ENCODE data around the gene LIX1.

The LIX1 gene

GRCh38 chr5:97134634-97135033, 7.8 kb downstream of the LIX1 start:
- peaks cover 0 to 3% of the 10 kb centered on the region in 2 experiments for H3K27me3 ChIP-seq (ENCODE audit: control insufficient read depth in 1 of 2, insufficient read depth in 1 of 2, low read length in 2 of 2)
- H3K14ac ChIP-seq (ENCODE audit: low read length in 2 of 2) = no peak overlapping the region

GRCh38 chr5:97133101-97133500, 9.3 kb downstream of the LIX1 start:
- Histone ChIP-seq H3K9me3 (ENCODE audit: control insufficient read depth, low read length) (no peaks in the 10 kb centered on the region), H3K4ac (ENCODE audit: low read depth in 1 of 2, low read length in 2 of 2) (no peak overlapping the region), H3K4me2 (ENCODE audit: low read length, poor library complexity, severe bottlenecking) (no peak overlapping the region), H2AK5ac (ENCODE audit: low read length, severe bottlenecking) (no peak overlapping the region), H3K18ac (ENCODE audit: low read depth in 1 of 2, low read length in 2 of 2) (no peak overlapping the region), H3K27me3 (ENCODE audit: control insufficient read depth in 1 of 2, insufficient read depth in 1 of 2, low read length in 2 of 2) (peaks cover 0 to 3% of the 10 kb centered on the region in 2 experiments), H3K14ac (ENCODE audit: low read length in 2 of 2) (no peak overlapping the region), H2BK15ac (ENCODE audit: low read depth, poor library complexity, severe bottlenecking) (no peak overlapping the region), H2BK12ac (ENCODE audit: low read length in 2 of 2) (no peak overlapping the region), H3K36me3 (ENCODE audit: control insufficient read depth in 1 of 2, insufficient read depth in 2 of 2, low read depth in 1 of 2, low read length in 2 of 2) (no peaks in the 10 kb centered on the region), H2BK120ac (ENCODE audit: low read depth, low read length) (no peak overlapping the region), H3K4me1 (ENCODE audit: control insufficient read depth, insufficient read depth, low read depth, low read length) (no peaks in the 10 kb centered on the region), H4K8ac (ENCODE audit: low read length) (no peak overlapping the region), H3K9ac (ENCODE audit: low read length) (no peak overlapping the region), H2BK5ac (ENCODE audit: low read depth, low read length, poor library complexity, severe bottlenecking) (no peak overlapping the region), H3K27ac (ENCODE audit: low read length, poor library complexity, severe bottlenecking) (no peak overlapping the region), H3K23ac (ENCODE audit: low read length in 2 of 2) (no peak overlapping the region), H3K4me3 (ENCODE audit: insufficient read depth in 1 of 2, low read depth in 1 of 2, low read length in 2 of 2) (no peak overlapping the region), H4K91ac (ENCODE audit: low read length) (no peak overlapping the region), H3K79me1 (replicated peaks; ENCODE audit: low read length, poor library complexity, severe bottlenecking) (no peaks in the 10 kb centered on the region), H2AFZ (ENCODE audit: low read depth, low read length) (no peak overlapping the region)
- peak; percentile 2 for DNase-seq

More at GRCh38 chr5:97134634-97135033, 7.8 kb downstream of the LIX1 start:
- Histone ChIP-seq H3K4me3 (ENCODE audit: insufficient read depth in 1 of 2, low read depth in 1 of 2, low read length in 2 of 2) (no peak overlapping the region), H3K27ac (ENCODE audit: low read length, poor library complexity, severe bottlenecking) (no peak overlapping the region), H3K9me3 (ENCODE audit: control insufficient read depth, low read length) (no peaks in the 10 kb centered on the region), H3K9ac (ENCODE audit: low read length) (no peak overlapping the region), H3K4me1 (ENCODE audit: control insufficient read depth, insufficient read depth, low read depth, low read length) (no peaks in the 10 kb centered on the region), H3K18ac (ENCODE audit: low read depth in 1 of 2, low read length in 2 of 2) (no peak overlapping the region), H3K4me2 (ENCODE audit: low read length, poor library complexity, severe bottlenecking) (no peak overlapping the region), H2AFZ (ENCODE audit: low read depth, low read length) (no peak overlapping the region), H3K23ac (ENCODE audit: low read length in 2 of 2) (no peak overlapping the region), H2BK12ac (ENCODE audit: low read length in 2 of 2) (no peak overlapping the region), H3K36me3 (ENCODE audit: control insufficient read depth in 1 of 2, insufficient read depth in 2 of 2, low read depth in 1 of 2, low read length in 2 of 2) (no peaks in the 10 kb centered on the region), H2BK120ac (ENCODE audit: low read depth, low read length) (no peak overlapping the region), H3K79me1 (replicated peaks; ENCODE audit: low read length, poor library complexity, severe bottlenecking) (no peaks in the 10 kb centered on the region), H4K8ac (ENCODE audit: low read length) (no peak overlapping the region), H2AK5ac (ENCODE audit: low read length, severe bottlenecking) (no peak overlapping the region), H2BK5ac (ENCODE audit: low read depth, low read length, poor library complexity, severe bottlenecking) (no peak overlapping the region), H4K91ac (ENCODE audit: low read length) (no peak overlapping the region), H2BK15ac (ENCODE audit: low read depth, poor library complexity, severe bottlenecking) (no peak overlapping the region), H3K4ac (ENCODE audit: low read depth in 1 of 2, low read length in 2 of 2) (no peak overlapping the region)
- WGBS = 97% methylated on average over 3 of the region's 3 CpGs
- DNase-seq = no peak

GRCh38 chr5:97131921-97132320, 10.5 kb downstream of the LIX1 start:
- H3K9ac ChIP-seq (ENCODE audit: low read length) = no peak overlapping the region
- H4K91ac ChIP-seq (ENCODE audit: low read length) = no peak overlapping the region
- H2BK15ac ChIP-seq (ENCODE audit: low read depth, poor library complexity, severe bottlenecking) = no peak overlapping the region
- no peak overlapping the region for H3K27ac ChIP-seq (ENCODE audit: low read length, poor library complexity, severe bottlenecking)
- no peak overlapping the region for H2BK120ac ChIP-seq (ENCODE audit: low read depth, low read length)
- no peak overlapping the region for H2BK12ac ChIP-seq (ENCODE audit: low read length in 2 of 2)
- no peaks in the 10 kb centered on the region for H3K36me3 ChIP-seq (ENCODE audit: control insufficient read depth in 1 of 2, insufficient read depth in 2 of 2, low read depth in 1 of 2, low read length in 2 of 2)
- no peak overlapping the region for H2AFZ ChIP-seq (ENCODE audit: low read depth, low read length)
- no peak overlapping the region for H4K8ac ChIP-seq (ENCODE audit: low read length)
- no peak overlapping the region for H3K4me3 ChIP-seq (ENCODE audit: insufficient read depth in 1 of 2, low read depth in 1 of 2, low read length in 2 of 2)
- no peaks in the 10 kb centered on the region for H3K4me1 ChIP-seq (ENCODE audit: control insufficient read depth, insufficient read depth, low read depth, low read length)
- no peak overlapping the region for H3K14ac ChIP-seq (ENCODE audit: low read length in 2 of 2)
- H3K79me1 ChIP-seq (replicated peaks; ENCODE audit: low read length, poor library complexity, severe bottlenecking) = no peaks in the 10 kb centered on the region
- no peak overlapping the region for H3K23ac ChIP-seq (ENCODE audit: low read length in 2 of 2)
- H2BK5ac ChIP-seq (ENCODE audit: low read depth, low read length, poor library complexity, severe bottlenecking) = no peak overlapping the region
- no peak overlapping the region for H3K4me2 ChIP-seq (ENCODE audit: low read length, poor library complexity, severe bottlenecking)
- H2AK5ac ChIP-seq (ENCODE audit: low read length, severe bottlenecking) = no peak overlapping the region
- H3K9me3 ChIP-seq (ENCODE audit: control insufficient read depth, low read length) = no peaks in the 10 kb centered on the region
- H3K4ac ChIP-seq (ENCODE audit: low read depth in 1 of 2, low read length in 2 of 2) = no peak overlapping the region
- DNase-seq = no peak
- H3K27me3 ChIP-seq (ENCODE audit: control insufficient read depth in 1 of 2, insufficient read depth in 1 of 2, low read length in 2 of 2) = peaks cover 0 to 3% of the 10 kb centered on the region in 2 experiments
- 54% methylated on average over 2 of the region's 5 CpGs for WGBS
- H3K18ac ChIP-seq (ENCODE audit: low read depth in 1 of 2, low read length in 2 of 2) = no peak overlapping the region

DNA sequence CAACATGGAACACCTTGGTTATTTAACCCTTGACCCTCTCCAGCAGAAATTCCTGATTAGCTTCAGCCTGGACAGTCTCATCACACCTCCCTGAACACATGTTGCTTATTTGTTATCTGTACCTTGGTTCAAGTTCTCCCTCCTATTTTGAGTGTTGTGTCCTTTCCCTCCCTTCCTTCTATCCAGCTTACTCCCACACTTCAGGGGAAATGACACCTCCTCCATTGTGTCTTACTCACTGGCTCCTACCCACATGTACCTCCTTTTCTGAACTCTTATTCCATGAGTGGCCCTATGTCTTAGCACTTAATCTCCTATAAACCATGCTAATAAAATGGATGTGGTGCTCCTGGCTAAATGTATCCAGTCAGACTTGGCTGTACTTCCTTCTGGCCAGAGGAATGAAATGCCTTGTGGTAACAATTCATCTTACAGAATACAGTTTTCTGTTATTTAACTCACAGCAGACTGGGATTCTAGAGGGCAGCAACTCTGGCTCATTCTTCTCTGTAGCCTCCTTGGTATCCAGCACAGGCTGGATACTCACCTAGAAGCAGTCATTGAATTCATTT, 11.2 kb downstream of the LIX1 start:
- H3K4me3 ChIP-seq (ENCODE audit: insufficient read depth in 1 of 2, low read depth in 1 of 2, low read length in 2 of 2) = no peak overlapping the region
- H2BK5ac ChIP-seq (ENCODE audit: low read depth, low read length, poor library complexity, severe bottlenecking) = no peak overlapping the region
- no peak overlapping the region for H3K18ac ChIP-seq (ENCODE audit: low read depth in 1 of 2, low read length in 2 of 2)
- H3K4me2 ChIP-seq (ENCODE audit: low read length, poor library complexity, severe bottlenecking) = no peak overlapping the region
- H2AK5ac ChIP-seq (ENCODE audit: low read length, severe bottlenecking) = no peak overlapping the region
- H3K14ac ChIP-seq (ENCODE audit: low read length in 2 of 2) = no peak overlapping the region
- no peak overlapping the region for H4K91ac ChIP-seq (ENCODE audit: low read length)
- H3K27ac ChIP-seq (ENCODE audit: low read length, poor library complexity, severe bottlenecking) = no peak overlapping the region
- H2BK12ac ChIP-seq (ENCODE audit: low read length in 2 of 2) = no peak overlapping the region
- DNase-seq = no peak
- H2BK15ac ChIP-seq (ENCODE audit: low read depth, poor library complexity, severe bottlenecking) = no peak overlapping the region
- no peak overlapping the region for H2AFZ ChIP-seq (ENCODE audit: low read depth, low read length)
- H3K4me1 ChIP-seq (ENCODE audit: control insufficient read depth, insufficient read depth, low read depth, low read length) = no peaks in the 10 kb centered on the region
- no peaks in the 10 kb centered on the region for H3K36me3 ChIP-seq (ENCODE audit: control insufficient read depth in 1 of 2, insufficient read depth in 2 of 2, low read depth in 1 of 2, low read length in 2 of 2)
- no peak overlapping the region for H4K8ac ChIP-seq (ENCODE audit: low read length)
- no peak overlapping the region for H2BK120ac ChIP-seq (ENCODE audit: low read depth, low read length)
- no peak overlapping the region for H3K4ac ChIP-seq (ENCODE audit: low read depth in 1 of 2, low read length in 2 of 2)
- H3K9me3 ChIP-seq (ENCODE audit: control insufficient read depth, low read length) = no peaks in the 10 kb centered on the region
- H3K27me3 ChIP-seq (ENCODE audit: control insufficient read depth in 1 of 2, insufficient read depth in 1 of 2, low read length in 2 of 2) = peaks cover 0 to 3% of the 10 kb centered on the region in 2 experiments
- no peak overlapping the region for H3K9ac ChIP-seq (ENCODE audit: low read length)
- H3K23ac ChIP-seq (ENCODE audit: low read length in 2 of 2) = no peak overlapping the region
- H3K79me1 ChIP-seq (replicated peaks; ENCODE audit: low read length, poor library complexity, severe bottlenecking) = no peaks in the 10 kb centered on the region
